22Rv1 (cell line): Measurements from ENCODE around the gene GABBR2.

Source experiments
- ZFX ChIP-seq: fragments of 450-650 bp; IDR thresholded peaks from 2 replicates; pipeline ENCODE4 v1.6.1; 2017; ENCODE audit warnings: antibody characterized with exemption, borderline replicate concordance
- TF ChIP-seq, protein P1 (sequence below): fragments of 450-650 bp; IDR thresholded peaks from 2 replicates; pipeline ENCODE4 v1.5.1; 2017; ENCODE audit warnings: mild to moderate bottlenecking

DNA sequence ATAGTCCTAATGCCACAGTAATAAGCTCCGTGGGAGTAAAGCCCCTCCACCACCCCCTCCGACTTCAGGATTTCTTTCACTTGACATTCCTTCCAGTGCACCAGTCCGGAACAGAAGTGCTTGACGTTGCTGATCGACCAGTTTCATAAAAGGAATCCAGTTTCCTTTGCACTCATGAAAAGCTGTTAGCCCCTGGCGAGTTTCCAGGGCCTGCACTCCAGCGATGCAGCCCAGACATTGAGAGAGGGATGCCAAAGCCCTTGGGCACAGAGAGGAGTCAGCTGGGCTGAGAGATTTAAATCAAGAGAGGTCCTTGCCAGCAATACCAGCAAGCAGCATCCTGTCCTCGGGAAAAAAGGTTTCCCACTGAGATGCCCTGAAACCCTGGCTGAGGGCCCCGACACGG is 170.1 kb downstream of the GABBR2 start:
- TF ChIP-seq, protein P1, sequence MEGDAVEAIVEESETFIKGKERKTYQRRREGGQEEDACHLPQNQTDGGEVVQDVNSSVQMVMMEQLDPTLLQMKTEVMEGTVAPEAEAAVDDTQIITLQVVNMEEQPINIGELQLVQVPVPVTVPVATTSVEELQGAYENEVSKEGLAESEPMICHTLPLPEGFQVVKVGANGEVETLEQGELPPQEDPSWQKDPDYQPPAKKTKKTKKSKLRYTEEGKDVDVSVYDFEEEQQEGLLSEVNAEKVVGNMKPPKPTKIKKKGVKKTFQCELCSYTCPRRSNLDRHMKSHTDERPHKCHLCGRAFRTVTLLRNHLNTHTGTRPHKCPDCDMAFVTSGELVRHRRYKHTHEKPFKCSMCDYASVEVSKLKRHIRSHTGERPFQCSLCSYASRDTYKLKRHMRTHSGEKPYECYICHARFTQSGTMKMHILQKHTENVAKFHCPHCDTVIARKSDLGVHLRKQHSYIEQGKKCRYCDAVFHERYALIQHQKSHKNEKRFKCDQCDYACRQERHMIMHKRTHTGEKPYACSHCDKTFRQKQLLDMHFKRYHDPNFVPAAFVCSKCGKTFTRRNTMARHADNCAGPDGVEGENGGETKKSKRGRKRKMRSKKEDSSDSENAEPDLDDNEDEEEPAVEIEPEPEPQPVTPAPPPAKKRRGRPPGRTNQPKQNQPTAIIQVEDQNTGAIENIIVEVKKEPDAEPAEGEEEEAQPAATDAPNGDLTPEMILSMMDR: no peak
- no peak for TF ChIP-seq ZFX
